ENCODE data around the gene ZNRF3.
"Not testable (repeated sequence)": the region's sequence is repeated elsewhere in the genome, so short reads cannot be mapped to it uniquely, and the experiment has no call there.

Gene ZNRF3

DNA sequence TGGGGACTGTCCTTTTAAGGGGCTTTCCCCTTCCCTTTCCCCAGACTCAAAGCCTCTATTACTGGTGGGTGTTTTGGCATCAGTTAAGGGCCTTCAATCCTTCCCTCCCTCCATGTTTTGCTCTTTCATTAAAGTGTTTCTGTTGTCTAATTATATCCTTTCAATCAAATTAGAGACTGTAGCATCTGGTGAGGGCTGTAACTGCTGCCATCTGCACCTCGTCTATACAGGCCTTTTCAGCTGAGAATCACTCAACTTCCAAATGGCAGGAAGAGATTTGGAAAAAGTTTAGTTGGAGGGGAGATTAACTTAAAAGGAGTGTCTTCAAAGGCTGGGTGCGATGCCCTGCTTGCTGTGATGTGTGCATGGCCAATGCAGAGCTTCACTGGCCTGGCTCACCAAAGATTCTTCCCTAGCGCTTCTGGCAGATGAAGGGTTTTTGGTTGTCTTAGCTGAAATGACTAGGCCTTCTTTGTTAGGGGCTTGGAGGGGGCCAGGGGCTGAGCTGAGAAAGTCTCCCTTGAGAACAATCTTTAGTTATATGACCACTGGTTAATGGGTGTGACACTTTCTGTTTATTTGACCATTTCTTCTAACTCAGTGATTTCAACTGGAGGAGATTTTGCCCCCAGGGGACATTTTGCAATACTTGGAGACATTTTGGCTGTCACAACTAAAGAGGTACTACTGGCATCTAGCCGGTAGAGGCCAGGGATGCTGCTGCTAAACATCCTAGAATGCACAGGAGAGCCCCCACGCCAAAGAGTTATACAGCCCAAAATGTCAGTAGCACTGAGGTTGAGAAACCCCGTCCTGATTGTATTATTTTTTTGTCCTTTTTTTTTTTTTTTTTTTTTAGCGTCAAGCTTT, 197.0 kb downstream of the ZNRF3 start:
- no peak for DNase-seq (ENCODE audit: extremely low read depth in 1 of 2, low read depth in 1 of 2)

DNA sequence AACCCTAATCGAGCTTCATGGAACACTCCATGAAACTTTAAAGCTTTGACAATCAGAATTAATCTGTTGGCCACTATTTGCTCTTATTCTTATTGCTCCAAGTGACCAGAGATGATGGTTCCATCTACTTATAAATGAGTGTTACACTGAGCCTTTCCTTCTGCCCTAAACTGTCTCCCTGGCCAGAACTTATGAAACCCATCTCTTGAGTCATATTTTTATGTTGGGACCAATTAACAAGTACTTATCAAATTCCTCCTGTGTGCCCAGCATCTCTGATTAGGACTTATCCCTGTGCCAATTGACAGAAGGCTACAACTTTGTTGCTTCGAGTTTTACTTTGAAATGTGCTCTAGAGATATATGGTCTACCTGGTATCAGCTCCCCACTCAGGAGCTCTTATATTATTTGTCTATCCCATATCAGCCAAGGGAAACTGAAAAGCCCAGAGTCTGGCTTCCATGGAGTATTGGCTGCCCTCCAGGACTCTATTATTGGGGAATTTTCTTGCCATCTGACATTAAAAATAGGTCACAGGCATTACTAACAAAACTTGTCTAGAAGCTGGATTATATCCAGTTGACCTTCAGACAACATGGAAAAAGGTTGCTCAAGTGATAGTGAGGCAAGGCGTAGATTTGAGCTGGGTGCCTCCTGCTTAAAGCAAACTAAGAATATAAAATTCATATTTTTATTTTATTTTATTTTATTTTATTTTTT, 198.3 kb downstream of the ZNRF3 start:
- DNase-seq (ENCODE audit: extremely low read depth in 1 of 2, low read depth in 1 of 2) = no peak

DNA sequence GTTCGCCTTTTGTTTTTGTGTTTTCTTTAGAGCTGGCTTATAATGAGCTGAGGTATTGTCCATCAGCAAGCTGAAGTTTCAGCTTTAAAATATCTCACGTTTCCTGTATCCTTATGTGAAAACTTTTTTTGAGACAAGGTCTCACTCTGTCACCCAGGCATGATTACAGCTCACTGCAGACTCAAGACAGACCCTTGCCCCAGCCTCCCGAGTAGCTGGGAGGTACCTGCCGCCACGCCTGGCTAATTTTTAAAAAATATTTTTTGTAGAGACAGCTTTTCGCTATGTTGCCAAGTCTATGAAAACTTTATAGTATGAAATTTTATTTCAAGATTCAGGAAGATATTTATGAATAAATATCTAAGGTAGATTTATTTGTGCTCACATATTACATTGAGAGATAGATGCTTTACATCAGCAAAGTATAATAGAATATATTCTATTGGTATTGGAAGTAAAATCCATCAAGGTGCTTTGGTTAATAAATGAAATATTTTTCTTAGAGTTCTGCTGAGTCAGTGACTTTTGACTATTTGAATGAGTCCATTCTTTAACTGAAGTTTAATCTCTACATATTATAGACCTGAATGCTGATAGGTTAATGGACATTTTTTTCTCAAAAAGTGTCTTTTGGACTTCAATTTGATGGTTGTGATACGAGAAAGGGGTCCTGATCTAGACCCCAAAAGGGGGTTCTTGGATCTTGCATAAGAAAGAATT, 199.6 kb downstream of the ZNRF3 start:
- no peak for DNase-seq (ENCODE audit: extremely low read depth in 1 of 2, low read depth in 1 of 2)

DNA sequence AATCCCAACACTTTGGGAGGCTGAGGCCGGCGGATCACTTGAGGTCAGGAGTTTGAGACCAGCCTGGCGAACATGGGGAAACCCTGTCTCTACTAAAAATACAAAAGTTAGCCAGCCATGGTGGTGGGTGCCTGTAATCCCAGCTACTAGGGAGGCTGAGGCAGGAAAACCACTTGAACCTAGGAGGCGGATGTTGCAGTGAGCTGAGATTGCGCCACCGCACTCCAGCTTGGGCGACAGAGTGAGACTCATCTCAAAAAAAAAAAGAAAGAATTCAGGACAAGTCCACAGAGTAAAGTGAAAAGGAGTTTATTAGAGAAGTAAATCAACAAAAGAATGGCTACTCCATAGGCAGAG, 200.2 kb downstream of the ZNRF3 start:
- not testable (repeated sequence) for DNase-seq (ENCODE audit: extremely low read depth in 1 of 2, low read depth in 1 of 2)

DNA sequence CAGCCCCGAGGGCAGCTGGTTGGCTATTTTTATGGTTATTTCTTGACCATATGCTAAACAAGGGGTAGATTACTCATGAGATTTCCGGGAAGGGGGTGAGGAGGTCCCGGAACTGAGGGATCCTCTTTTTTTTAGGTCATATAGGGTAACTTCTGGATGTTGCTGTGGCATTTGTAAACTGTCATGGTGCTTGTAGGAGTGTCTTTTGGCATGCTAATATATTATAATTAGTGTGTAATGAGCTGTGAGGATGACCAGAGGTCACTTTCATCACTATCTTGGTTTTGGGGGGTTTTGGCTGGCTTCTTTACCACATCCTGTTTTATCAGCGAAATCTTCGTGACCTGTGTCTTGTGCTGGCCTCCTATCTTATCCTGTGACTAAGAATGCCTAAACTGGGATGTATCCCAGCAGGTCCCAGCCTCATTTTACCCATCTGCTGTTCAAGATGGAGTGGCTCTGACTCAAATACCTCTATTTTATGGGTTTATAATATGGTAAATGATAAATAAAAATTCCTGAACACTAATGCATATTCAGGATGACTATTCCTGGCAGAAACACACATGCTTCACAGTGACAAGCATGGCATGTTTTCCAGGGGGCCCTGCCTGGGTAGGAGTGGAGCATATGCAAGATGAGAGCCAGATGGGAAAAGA, 200.7 kb downstream of the ZNRF3 start:
- DNase-seq (ENCODE audit: extremely low read depth in 1 of 2, low read depth in 1 of 2) = no peak

DNA sequence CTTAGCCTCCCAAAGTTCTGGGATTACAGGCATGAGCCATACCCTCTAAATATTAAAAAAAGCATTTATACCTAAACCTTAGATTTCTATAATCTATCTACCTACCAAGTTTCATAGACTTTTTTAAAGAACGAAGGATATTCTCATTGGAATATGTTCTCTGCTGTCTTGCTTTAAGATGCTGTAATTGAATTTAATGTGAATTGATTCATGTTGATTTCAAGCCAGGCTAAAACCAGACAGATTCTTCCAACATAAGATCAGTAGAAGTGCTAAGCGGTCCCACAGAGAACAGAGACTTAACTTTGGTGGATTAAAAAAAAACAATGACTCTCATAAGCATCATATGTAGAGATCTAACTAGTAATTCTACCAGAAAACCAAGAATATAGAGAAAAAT, 203.6 kb downstream of the ZNRF3 start:
- DNase-seq (ENCODE audit: extremely low read depth in 1 of 2, low read depth in 1 of 2) = no peak

DNA sequence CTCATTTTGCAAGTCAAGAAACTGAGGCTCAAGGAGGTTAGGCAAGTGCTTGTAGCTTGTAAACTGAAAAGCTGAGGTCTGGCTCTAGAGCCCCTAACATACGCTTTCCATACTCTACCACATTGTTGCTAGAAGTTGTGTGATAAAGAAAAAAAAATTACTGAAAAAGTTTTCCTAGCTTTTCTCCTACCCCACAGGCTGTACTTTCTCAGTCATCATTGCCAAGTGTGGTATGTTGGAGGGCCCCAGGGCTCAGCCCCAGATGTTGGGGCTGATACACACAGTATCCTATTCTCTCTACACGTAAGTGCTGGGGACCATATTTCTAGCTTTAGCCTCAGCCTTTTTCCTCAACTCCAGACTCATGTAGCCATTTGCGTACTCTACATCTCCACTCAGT, 205.4 kb downstream of the ZNRF3 start:
- no peak for DNase-seq (ENCODE audit: extremely low read depth in 1 of 2, low read depth in 1 of 2)

DNA sequence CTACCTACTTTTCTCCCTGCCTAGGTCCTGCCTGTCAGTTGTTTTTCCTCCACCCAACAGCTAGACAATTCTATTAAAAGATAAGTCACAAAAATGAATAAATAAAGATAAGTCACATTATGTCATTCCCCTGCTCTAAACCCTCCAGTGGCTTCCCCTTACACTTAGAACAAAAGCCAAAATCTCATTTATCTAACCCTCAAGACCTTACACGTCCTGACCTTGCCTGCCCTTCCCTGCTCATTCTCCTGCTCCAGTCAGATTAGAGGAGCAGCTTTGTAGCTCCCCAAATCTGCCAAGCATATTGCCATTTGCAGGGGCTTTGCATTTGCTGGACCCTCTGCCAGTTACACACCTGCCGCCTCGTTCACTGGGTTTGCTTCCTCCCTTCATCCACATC, 206.1 kb downstream of the ZNRF3 start:
- DNase-seq (ENCODE audit: extremely low read depth in 1 of 2, low read depth in 1 of 2) = no peak

DNA sequence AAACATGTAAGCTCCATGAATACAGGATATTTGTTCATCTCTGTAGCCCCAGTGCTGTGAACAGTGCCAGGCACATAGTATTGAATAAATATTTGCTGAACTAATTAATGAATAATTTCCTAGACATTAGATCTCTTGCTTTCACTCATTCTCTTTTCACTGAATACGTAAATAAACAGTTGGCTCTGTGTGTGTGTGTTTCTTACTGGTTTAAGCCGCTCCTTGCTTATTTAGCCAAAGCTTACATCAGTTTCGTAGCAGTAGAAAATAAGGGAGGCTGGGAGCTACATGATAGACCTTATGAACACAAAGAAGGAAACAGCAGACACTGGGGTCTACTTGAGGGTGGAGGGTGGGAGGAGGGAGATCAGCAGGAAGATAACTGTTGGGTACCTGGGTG, 206.7 kb downstream of the ZNRF3 start:
- no peak for DNase-seq (ENCODE audit: extremely low read depth in 1 of 2, low read depth in 1 of 2)

DNA sequence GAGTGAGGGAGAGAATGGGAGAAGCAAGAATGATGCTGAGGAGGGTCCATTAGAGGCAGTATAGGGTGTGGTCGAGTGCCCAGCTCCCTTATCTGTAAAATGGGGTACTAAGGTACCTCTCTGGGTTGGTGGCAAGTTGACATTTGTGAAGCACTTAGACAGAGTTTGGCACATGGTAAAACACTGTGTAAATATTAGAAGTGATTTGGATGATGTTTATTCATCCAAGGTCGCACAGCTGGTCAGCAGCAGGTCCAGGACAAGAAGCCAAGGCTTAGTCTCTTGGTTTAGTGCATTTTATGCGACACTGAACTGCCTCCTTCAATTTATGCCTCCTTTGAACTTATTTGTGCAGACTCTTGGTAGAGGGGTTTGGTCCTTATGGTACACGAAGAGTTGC, 208.9 kb downstream of the ZNRF3 start:
- no peak for DNase-seq (ENCODE audit: extremely low read depth in 1 of 2, low read depth in 1 of 2)

DNA sequence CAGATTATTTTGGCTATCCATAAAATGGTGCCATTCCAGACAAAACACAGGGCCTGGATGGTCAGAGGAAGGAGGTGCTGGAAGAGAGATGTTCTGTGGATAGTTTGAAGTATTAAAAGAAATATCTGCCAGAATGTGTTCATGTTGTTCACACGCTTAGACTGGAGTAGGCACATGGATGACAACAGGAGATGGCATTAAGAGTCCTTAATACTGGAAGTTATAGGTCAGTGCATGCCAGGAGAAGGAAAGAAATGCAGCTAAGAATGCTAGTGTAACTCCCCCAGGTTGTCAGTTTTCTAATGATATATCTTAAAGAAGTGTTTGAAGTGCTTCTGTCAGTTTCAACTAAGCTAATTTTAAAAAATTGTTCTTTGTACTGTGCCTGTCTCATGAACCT, 209.7 kb downstream of the ZNRF3 start:
- no peak for DNase-seq (ENCODE audit: extremely low read depth in 1 of 2, low read depth in 1 of 2)

DNA sequence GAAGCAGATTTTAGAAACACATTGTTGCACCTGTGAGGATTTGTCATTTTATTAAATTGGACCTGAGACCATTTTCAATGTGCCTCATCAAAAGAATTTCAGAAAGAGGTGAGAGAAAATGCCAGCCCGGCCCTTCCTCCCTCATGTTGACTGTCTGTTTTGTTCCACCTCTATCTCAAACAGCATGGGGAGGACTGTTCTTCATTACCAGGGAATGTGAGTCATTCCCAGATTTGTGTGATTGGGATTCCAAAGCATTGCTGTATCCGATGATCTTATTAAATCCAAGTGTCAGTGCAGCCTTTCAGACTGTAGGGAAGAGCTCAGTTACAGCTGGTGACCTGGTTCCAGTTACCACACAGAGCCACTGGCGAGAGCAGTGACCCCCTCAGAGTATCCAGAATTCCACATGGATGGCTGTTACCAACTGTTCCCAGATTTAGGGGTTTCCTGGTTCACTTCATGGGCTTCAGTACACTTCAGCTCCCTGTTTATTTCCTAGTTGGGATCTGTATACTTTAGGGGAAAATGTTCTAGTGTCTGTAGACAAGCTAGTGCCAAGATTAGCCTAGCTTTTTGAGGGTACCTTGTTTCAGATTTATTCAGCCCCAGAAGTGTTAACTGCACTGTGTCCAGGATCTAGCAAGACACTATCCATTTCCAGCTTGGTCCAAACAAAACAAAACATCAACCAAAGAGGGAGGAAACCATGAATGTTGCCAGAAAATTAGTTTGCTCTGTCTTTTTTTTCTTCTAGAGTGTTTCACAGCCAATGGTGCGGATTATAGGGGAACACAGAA, 210.3 kb downstream of the ZNRF3 start:
- DNase-seq (ENCODE audit: extremely low read depth in 1 of 2, low read depth in 1 of 2) = no peak

DNA sequence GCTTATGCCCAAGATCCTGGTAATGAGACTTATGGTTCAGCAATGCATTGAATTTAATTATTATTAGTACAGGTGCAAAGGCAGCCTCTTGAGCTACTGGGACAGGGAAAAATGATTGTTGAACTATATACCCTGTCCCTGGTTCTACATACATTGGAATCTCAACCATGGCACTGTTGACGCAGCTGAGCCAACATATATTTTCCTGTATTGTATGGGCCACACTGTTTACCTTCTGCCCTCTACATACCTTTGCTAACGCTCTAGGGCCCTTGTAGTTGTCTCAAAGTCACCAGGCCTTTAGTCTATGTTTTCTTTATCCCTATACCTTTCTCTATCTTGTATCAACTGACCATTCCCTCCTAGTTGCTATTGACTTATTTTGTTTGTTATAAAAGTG, 212.1 kb downstream of the ZNRF3 start:
- DNase-seq (ENCODE audit: extremely low read depth in 1 of 2, low read depth in 1 of 2) = no peak

DNA sequence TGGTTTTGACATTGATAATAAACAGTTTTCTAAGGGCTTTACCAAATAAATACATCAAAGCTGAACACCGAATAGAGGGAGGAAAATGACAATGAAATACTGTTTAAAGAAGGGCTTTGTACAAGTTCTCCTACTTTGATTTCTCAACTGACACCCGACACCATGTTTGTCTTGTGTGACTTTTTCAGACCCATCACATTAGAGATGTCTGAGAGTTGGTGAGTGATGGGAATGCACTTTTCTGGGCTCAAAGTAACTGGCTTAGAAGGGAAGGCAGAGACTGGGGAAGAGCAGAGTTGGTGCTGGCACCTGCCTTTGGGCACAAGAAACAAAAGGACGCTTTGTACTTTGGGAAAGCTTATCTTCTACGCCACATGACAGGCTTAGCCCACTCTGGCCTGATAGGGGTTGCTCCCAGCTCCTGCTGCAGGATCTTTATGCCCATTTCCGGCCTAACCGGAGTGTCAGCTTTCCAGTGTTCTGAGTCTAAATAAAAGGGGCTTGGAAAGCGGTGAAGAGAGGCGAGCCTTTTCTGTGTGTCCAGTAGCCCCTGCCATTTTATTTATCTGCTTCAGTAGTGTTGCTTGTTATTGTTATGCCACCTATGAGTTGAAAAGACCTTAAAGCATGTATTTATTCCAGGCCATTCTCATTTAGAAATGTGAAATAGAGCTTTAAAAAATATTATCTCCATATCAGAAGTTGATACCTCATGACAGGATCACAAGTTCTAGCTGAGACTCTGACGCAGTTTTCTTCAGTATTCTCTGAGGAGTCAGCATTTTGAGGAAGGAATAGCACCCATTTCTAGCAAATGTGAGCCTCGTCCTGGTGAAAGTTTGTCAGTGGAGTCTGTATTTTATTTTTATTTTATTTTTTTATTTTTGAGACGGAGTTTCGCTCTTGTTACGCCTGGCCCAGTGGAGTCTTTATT, 213.6 kb downstream of the ZNRF3 start:
- DNase-seq (ENCODE audit: extremely low read depth in 1 of 2, low read depth in 1 of 2) = no peak

DNA sequence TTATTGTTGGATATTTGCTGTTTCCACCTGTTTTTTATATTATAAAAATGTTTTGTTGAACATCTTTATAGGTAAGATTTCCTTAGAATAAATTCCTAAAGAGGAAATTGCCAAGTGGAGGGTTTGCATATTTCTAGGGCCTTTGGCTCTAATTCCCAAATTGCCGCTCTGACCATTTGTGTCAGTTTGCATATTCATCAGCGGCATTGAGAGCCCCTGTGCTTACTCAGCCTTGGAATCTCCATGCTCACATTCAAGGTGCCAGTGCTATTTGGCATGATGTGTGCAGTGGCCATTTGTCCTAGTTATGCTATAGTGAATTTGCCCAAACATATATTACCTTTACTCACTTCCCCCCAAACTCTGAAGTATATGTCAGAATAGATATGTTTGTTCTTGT, 214.9 kb downstream of the ZNRF3 start:
- DNase-seq (ENCODE audit: extremely low read depth in 1 of 2, low read depth in 1 of 2) = no peak

DNA sequence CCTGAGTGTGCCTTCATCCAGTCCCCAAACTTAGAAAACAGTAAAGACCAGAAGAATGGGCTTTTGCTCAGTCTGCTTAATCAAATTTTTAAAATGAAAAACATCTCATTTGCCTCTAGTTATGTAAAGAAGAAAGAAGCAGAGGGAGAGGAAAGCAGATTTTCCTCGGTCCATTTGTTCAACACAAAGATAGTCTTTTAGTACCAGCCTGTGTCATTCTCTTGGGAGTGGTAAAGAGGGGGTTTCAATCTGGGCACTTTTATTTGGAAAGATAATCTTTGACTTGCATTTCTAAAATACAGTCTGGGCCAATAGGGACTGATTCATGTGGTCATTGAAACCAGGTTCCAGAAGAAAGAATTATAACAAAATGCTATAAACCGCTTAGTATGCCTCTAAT, 218.9 kb downstream of the ZNRF3 start:
- DNase-seq (ENCODE audit: extremely low read depth in 1 of 2, low read depth in 1 of 2) = no peak

DNA sequence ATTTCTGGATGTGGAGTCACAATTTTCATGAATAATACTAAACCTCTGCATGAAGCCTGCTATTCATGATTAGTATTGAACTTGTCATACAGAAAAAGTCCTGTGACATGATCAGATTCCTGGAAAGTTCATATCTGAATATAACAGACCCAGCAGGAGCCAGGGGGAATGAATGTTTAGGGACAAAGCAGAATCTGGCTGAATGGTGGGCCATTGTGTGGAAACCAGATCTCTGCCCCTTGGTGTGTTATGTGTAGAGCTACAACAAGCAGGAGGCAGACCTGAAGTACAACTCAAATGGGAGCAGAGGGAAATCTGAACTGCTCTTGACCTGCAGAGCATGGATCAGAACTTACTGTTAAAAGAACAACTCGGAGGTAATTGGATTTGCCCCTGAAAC, 219.7 kb downstream of the ZNRF3 start:
- DNase-seq (ENCODE audit: extremely low read depth in 1 of 2, low read depth in 1 of 2) = no peak

DNA sequence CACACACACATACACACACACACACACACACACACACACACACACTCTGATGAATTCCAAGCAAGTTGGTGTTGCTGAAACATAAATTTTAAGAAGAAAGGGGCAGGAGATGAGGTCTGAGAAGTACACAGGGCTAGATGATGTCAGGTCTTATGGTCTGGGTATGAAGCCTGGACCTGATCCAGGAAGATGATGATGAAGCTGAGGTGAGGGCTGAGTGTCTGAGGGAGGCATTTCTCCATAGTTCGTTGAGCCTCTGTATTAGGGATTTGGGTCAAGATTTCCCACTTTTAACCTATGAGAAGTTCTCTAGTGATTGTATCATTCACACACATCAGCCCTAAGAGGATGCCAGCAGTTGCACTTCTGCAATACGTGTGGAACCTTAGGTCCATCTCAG, 222.1 kb downstream of the ZNRF3 start:
- DNase-seq (ENCODE audit: extremely low read depth in 1 of 2, low read depth in 1 of 2) = no peak

DNA sequence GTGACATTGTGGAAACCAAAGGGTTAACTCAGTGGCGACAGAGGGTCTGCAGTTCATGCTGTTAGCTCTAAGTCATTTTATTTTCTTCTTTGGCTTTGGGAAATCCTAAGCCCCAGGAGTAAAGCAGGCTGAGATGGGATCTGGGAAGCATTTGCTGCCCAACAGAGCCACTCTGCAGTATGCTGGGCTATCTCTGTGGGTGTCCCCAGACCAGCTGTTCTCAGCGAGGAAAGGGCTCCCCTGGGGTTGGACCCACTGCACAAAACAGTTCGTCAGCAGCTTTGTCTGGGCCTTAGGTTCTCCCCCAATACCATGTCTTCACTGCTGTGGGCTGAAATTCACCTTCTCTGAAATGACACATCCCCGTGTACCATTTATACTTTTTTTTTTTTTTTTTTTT, 223.5 kb downstream of the ZNRF3 start:
- no peak for DNase-seq (ENCODE audit: extremely low read depth in 1 of 2, low read depth in 1 of 2)
